Stimulated activated CD4-positive, alpha-beta T cell treated with anti-CD3 and anti-CD28 coated beads, Interleukin-1b, Interleukin-23, amount 100 ng/mL, for 24 hours (primary cell): Measurements from ENCODE around the gene ATXN10.
"Not testable (repeated sequence)": the region's sequence is repeated elsewhere in the genome, so short reads cannot be mapped to it uniquely, and the experiment has no call there.

ENCODE experiments used
- DNase-seq, 4 experiments: peaks; one replicate each; pipeline ENCODE4 v3.0.0-alpha.2; 2020; ENCODE audit warnings: low read depth in 4 of 4, low spot score in 1 of 4

Gene ATXN10

GRCh38 chr22:45704648-45705047 lies 33.0 kb downstream of the ATXN10 start:
- no peak for DNase-seq

- DNase-seq, result no peak
These were observed 36.0 kb downstream of the ATXN10 start for GRCh38 chr22:45707605-45708004.

- DNase-seq, result no peak
These were observed 36.5 kb downstream of the ATXN10 start for GRCh38 chr22:45708145-45708544.

GRCh38 chr22:45709060-45709739 lies 37.6 kb downstream of the ATXN10 start:
- no peak for DNase-seq

- DNase-seq, result no peak
These were observed 38.2 kb downstream of the ATXN10 start for GRCh38 chr22:45709866-45710265.

- DNase-seq, result no peak
These were observed 38.8 kb downstream of the ATXN10 start for GRCh38 chr22:45710469-45710868.

GRCh38 chr22:45714390-45714789 lies 42.8 kb downstream of the ATXN10 start:
- not testable (repeated sequence) for DNase-seq

GRCh38 chr22:45717789-45718188 lies 46.2 kb downstream of the ATXN10 start:
- no peak for DNase-seq

GRCh38 chr22:45718391-45718790 lies 46.8 kb downstream of the ATXN10 start:
- DNase-seq, result no peak

GRCh38 chr22:45720839-45721378 lies 49.3 kb downstream of the ATXN10 start:
- DNase-seq, result no peak

GRCh38 chr22:45722006-45722405 lies 50.4 kb downstream of the ATXN10 start:
- no peak for DNase-seq

GRCh38 chr22:45726081-45726480 lies 54.4 kb downstream of the ATXN10 start:
- no peak for DNase-seq

GRCh38 chr22:45731041-45731797 lies 59.6 kb downstream of the ATXN10 start:
- no peak for DNase-seq

GRCh38 chr22:45731798-45732495 lies 60.3 kb downstream of the ATXN10 start:
- no peak for DNase-seq

- DNase-seq, result no peak
These were observed 63.6 kb downstream of the ATXN10 start for GRCh38 chr22:45735273-45735672.

GRCh38 chr22:45738206-45738605 lies 66.6 kb downstream of the ATXN10 start:
- DNase-seq, result no peak

GRCh38 chr22:45740236-45740635 lies 68.6 kb downstream of the ATXN10 start:
- no peak for DNase-seq

GRCh38 chr22:45742866-45743450 lies 71.3 kb downstream of the ATXN10 start:
- no peak for DNase-seq

- DNase-seq, result no peak
These were observed 72.1 kb downstream of the ATXN10 start for GRCh38 chr22:45743687-45744086.

- DNase-seq, result no peak
These were observed 72.8 kb downstream of the ATXN10 start for GRCh38 chr22:45744442-45744841.

GRCh38 chr22:45750626-45751025 lies 79.0 kb downstream of the ATXN10 start:
- no peak for DNase-seq
